GM12878 (cell line): ENCODE measurements around the gene CD27. TPM values are rescaled to one million over a fixed set of nuclear protein-coding genes. Genes with fewer than 3 reads are reported as not detected.

Experiments used
- ATAC-seq: fragments of 200-7000 bp; cut with Tn5 transposase; 3 replicates; pipeline ENCODE4 v1.9.1; 2020; ENCODE audit warnings: mild to moderate bottlenecking, moderate library complexity
- BruUV-seq: library from RNA; stranded (reverse); fragments of 400-500 nt; replicated peaks from 2 replicates; lab custom pipeline; 2021; lab: Mats Ljungman, UMichigan
- CTCF ChIA-PET: fragments of 300-600 bp; sonication (Branson Sonifier 250); formaldehyde crosslinking; extraction: SDS; loops from one replicate; lab custom pipeline; 2021; ENCODE audit warnings: inconsistent platforms; lab: Yijun Ruan, JAX
- POLR2A ChIA-PET: fragments of 350-600 bp; formaldehyde crosslinking; extraction: SDS; loops from one replicate; lab custom pipeline; 2021; ENCODE audit warnings: inconsistent platforms; lab: Charles Lee
- RAD21 ChIA-PET: fragments of 300-600 bp; sonication (Branson Sonifier 250); formaldehyde crosslinking; loops from one replicate; lab custom pipeline; 2023; ENCODE audit warnings: antibody characterized with exemption; ENCODE audit not compliant: unreplicated experiment; lab: Charles Lee
- SMC1A ChIA-PET: fragments of 300-600 bp; sonication (Branson Sonifier 250); formaldehyde crosslinking; loops from one replicate; lab custom pipeline; 2023; ENCODE audit not compliant: unreplicated experiment, uncharacterized antibody; lab: Charles Lee
- DNase-seq: peaks from one replicate; pipeline ENCODE4 v3.0.0-alpha.2; 2011; ENCODE audit warnings: low read depth, low spot score
- FAIRE-seq: peaks from 3 replicates; lab custom pipeline; 2011; peaks lifted over from hg19 to GRCh38; lab: Jason Lieb, UNC
- H2AFZ ChIP-seq: 2 replicates; pipeline ENCODE4 v1.6.0; 2011; ENCODE audit warnings: low read depth, low read length, control low read depth; ENCODE audit not compliant: control insufficient read depth
- H3K27ac ChIP-seq: 2 replicates; pipeline ENCODE4 v1.5.1; 2011; ENCODE audit warnings: control low read depth; ENCODE audit not compliant: control insufficient read depth, insufficient read depth
- H3K27me3 ChIP-seq, 2 experiments: replicated peaks in 1 of 2; 2 replicates each; pipeline versions ENCODE4 v1.6.0 to v1.6.1; 2011; ENCODE audit warnings: low read length in 1 of 2; ENCODE audit not compliant: control insufficient read depth in 2 of 2, insufficient read depth in 2 of 2
- H3K36me3 ChIP-seq, 2 experiments: 2 replicates each; pipeline ENCODE4 v1.5.1; 2011; ENCODE audit warnings: low read length in 1 of 2; ENCODE audit not compliant: control insufficient read depth in 2 of 2, insufficient read depth in 2 of 2
- H3K4me1 ChIP-seq: 2 replicates; pipeline ENCODE4 v1.6.1; 2011; ENCODE audit warnings: mild to moderate bottlenecking, low read length, moderate library complexity, mixed read lengths; ENCODE audit not compliant: control insufficient read depth, insufficient read depth
- H3K4me2 ChIP-seq: 2 replicates; pipeline ENCODE4 v1.6.0; 2011; ENCODE audit warnings: control low read depth; ENCODE audit not compliant: control insufficient read depth, insufficient read depth
- H3K4me3 ChIP-seq: fragments of 200-600 bp; sonication (generic); 2 replicates; pipeline ENCODE4 v1.5.1; 2016
- H3K79me2 ChIP-seq: 2 replicates; pipeline ENCODE4 v1.6.0; 2011; ENCODE audit warnings: low read length; ENCODE audit not compliant: control insufficient read depth, insufficient read depth
- H3K9ac ChIP-seq: 2 replicates; pipeline ENCODE4 v1.8.0; 2011; ENCODE audit warnings: low read length, control low read depth, mixed read lengths; ENCODE audit not compliant: control insufficient read depth, insufficient read depth
- H3K9me3 ChIP-seq: replicated peaks from 3 replicates; pipeline ENCODE4 v1.5.1; 2011; ENCODE audit warnings: mild to moderate bottlenecking, low read length; ENCODE audit not compliant: control insufficient read depth, insufficient read depth
- H4K20me1 ChIP-seq: 2 replicates; pipeline ENCODE4 v1.6.0; 2011; ENCODE audit not compliant: control insufficient read depth, insufficient read depth
- BCL11A ChIP-seq: IDR thresholded peaks from 2 replicates; pipeline ENCODE4 v1.6.1; 2011; ENCODE audit warnings: low read depth, low read length
- CBFB ChIP-seq: IDR thresholded peaks from 2 replicates; pipeline ENCODE4 v1.6.1; 2016; ENCODE audit warnings: antibody characterized with exemption, low read depth
- KDM1A ChIP-seq: fragments of 200-600 bp; sonication (generic); IDR thresholded peaks from 2 replicates; pipeline ENCODE4 v1.6.1; 2016; ENCODE audit warnings: borderline replicate concordance
- KLF5 ChIP-seq: fragments of 450-650 bp; IDR thresholded peaks from 2 replicates; pipeline ENCODE4 v1.6.1; 2014; ENCODE audit warnings: mild to moderate bottlenecking; ENCODE audit not compliant: partially characterized antibody
- LARP7 ChIP-seq: fragments of 450-650 bp; IDR thresholded peaks from 2 replicates; pipeline ENCODE4 v1.6.1; 2017; ENCODE audit warnings: mild to moderate bottlenecking
- MTA2 ChIP-seq: fragments of 450-650 bp; IDR thresholded peaks from 2 replicates; pipeline ENCODE4 v1.6.1; 2016; ENCODE audit warnings: low read depth, mild to moderate bottlenecking, moderate library complexity
- NBN ChIP-seq: fragments of 450-650 bp; IDR thresholded peaks from 2 replicates; pipeline ENCODE4 v1.6.1; 2016
- NR2C1 ChIP-seq: fragments of 450-650 bp; IDR thresholded peaks from 2 replicates; pipeline ENCODE4 v1.6.1; 2017; ENCODE audit warnings: antibody characterized with exemption, mild to moderate bottlenecking, moderate library complexity
- NRF1 ChIP-seq: conservative IDR thresholded peaks from 2 replicates; pipeline ENCODE4 v1.6.1; 2011; ENCODE audit warnings: mild to moderate bottlenecking, low read depth, low read length, improper control_type of control experiment
- RAD21 ChIP-seq: IDR thresholded peaks from 2 replicates; pipeline ENCODE4 v1.6.1; 2011; ENCODE audit warnings: mild to moderate bottlenecking, low read depth, low read length, moderate library complexity; ENCODE audit not compliant: insufficient read depth
- RFX5 ChIP-seq: IDR thresholded peaks from 2 replicates; pipeline ENCODE4 v1.6.1; 2011; ENCODE audit warnings: low read depth, low read length, improper control_type of control experiment
- SMAD5 ChIP-seq: IDR thresholded peaks from 2 replicates; pipeline ENCODE4 v1.6.1; 2016; ENCODE audit warnings: antibody characterized with exemption, low read depth
- SMARCA5 ChIP-seq: fragments of 450-650 bp; IDR thresholded peaks from 2 replicates; pipeline ENCODE4 v1.6.1; 2017; ENCODE audit warnings: mild to moderate bottlenecking
- SREBF2 ChIP-seq: IDR thresholded peaks from 2 replicates; pipeline ENCODE4 v1.6.1; 2012; ENCODE audit warnings: mild to moderate bottlenecking, low read length
- SRF ChIP-seq, 2 experiments: IDR thresholded peaks; 2 replicates each; pipeline ENCODE4 v1.6.1; 2011; ENCODE audit warnings: low read depth in 2 of 2, low read length in 2 of 2, mild to moderate bottlenecking in 1 of 2, moderate library complexity in 1 of 2
- SUZ12 ChIP-seq: fragments of 200-600 bp; sonication (generic); IDR thresholded peaks from one replicate; pipeline ENCODE4 v1.6.1; 2018; ENCODE audit warnings: antibody characterized with exemption, mild to moderate bottlenecking; ENCODE audit not compliant: unreplicated experiment
- TCF12 ChIP-seq: IDR thresholded peaks from 2 replicates; pipeline ENCODE4 v1.6.1; 2011; ENCODE audit warnings: low read depth, mild to moderate bottlenecking, low read length
- WGBS: methylation state at CpG from one replicate; pipeline ENCODE4 v1.1.6; 2016; ENCODE audit warnings: low lambda C conversion rate; ENCODE audit not compliant: insufficient replicate concordance, insufficient coverage; ENCODE audit errors: missing lambda C conversion rate; 5-methylcytosine and 5-hydroxymethylcytosine counted together
- in situ Hi-C: fragments of 300-500 bp; cut with MboI; formaldehyde crosslinking; loops from 9 replicates; pipeline ENCODE4 v1.14.3; 2018; ENCODE audit warnings: mixed read lengths
- intact Hi-C: fragments of 100-400 bp; cut with micrococcal nuclease; formaldehyde crosslinking; loops from one replicate; pipeline ENCODE4 v1.14.2; 2022; ENCODE audit not compliant: unreplicated experiment
- polyA plus RNA-seq, 11 experiments: library from polyadenylated mRNA; depleted of rRNA in 4 of 11; unstranded in 6 of 11; stranded (reverse) in 5 of 11; fragments of >200 nt; fragmentation: Nextera tagmentation in 4 of 11; fragmentation: Illumina TruSeq in 1 of 11; extraction: Ambion mirVana in 4 of 11; extraction: Trizol in 1 of 11; gene quantifications; 1 replicate in 1 of 11; 2 replicates in 10 of 11; pipeline versions ENCODE4 v1.2.1 to v1.2.3, GENCODE V29; 2011 to 2016; ENCODE audit warnings: inconsistent platforms in 2 of 11, missing spikeins in 2 of 11, low read depth in 1 of 11
- total RNA-seq, 4 experiments: library from RNA; depleted of rRNA in 3 of 4; stranded (reverse); fragments of >200 nt in 3 of 4; fragmentation: Illumina TruSeq in 1 of 4; extraction: Trizol in 1 of 4; gene quantifications; 2 replicates each; pipeline versions ENCODE4 v1.2.1 to v1.2.3, GENCODE V29; 2013 to 2021
- TF ChIP-seq, protein P1 (sequence below): fragments of 450-650 bp; IDR thresholded peaks from 2 replicates; pipeline ENCODE4 v1.6.1; 2014; ENCODE audit warnings: mild to moderate bottlenecking
- TF ChIP-seq, protein P2 (sequence below), 3 experiments: IDR thresholded peaks in 2 of 3; conservative IDR thresholded peaks in 1 of 3; 2 replicates each; pipeline ENCODE4 v1.5.1; 2011; ENCODE audit warnings: low read depth in 3 of 3, low read length in 3 of 3, mild to moderate bottlenecking in 3 of 3, control low read depth in 2 of 3, moderate library complexity in 2 of 3, inconsistent platforms in 1 of 3, mixed read lengths in 1 of 3; ENCODE audit not compliant: control insufficient read depth in 2 of 3, insufficient read depth in 1 of 3; ENCODE audit errors: extremely low read depth in 1 of 3
- TF ChIP-seq, protein P3 (sequence below): fragments of 450-650 bp; IDR thresholded peaks from 2 replicates; pipeline ENCODE4 v1.6.1; 2016; ENCODE audit warnings: mild to moderate bottlenecking

CD27 gene
- total and polyA plus RNA-seq, 10 of the 15 experiments (the other 5 are each of a cell fraction or from before 2014, with no cell fraction given): 4.9 to 184 (median 106) TPM

DNA sequence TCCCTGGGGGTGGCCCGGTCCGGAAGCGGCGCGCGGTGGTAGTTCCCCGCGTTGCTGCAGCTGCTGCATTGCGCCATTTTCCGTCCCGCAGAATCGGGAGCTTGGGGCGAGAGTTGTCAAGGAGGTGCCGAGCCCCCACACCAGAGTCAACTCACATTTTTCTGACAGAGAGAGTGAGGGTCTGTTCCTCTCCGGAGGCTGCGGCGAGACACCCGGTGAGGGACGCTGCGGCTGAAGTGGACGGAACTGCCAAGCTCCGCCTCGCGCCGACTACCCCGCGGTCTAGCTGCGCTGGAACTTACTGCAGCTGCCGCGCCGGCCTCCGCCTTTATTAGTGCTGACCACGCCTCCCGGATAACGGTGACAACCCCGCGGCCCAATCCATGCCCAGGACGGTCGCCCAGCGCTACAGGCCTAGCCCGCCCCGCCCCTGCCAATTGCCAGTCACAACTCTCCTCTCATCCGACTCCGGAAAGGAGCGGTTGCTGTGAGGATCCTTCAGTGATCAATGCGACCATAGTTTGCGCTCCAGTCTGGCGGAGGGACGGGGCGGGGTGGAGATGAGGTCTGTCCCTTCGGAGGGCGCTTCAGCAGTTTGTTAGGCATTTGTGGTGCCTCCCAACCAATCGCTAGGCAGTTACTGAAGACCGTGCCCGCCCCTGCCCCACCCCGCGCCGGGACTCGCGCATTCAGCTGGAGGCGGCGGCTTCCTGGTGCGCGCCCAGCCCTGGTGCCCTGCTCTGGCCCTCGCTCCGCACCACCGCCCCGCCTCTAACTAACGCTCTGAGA, 25.8 kb downstream of the CD27 start, which contains the start of gene VAMP1:
Gene VAMP1 (minus strand): TSS at position 303 of the 789 bp plus-strand sequence. CDS start 146 bp downstream, at position 157.
- H3K4me2 ChIP-seq: peak within 1 kb of the TSS; percentile 95
- no TSS peak for BruUV-seq
- DNase-seq (peak; percentile 92), FAIRE-seq (peak; percentile 7), ATAC-seq (peak; percentile 96)
- H3K27ac ChIP-seq: peak within 1 kb of the TSS; percentile 63
- no peaks in the 10 kb centered on the region for H3K9me3 ChIP-seq
- H3K4me1 ChIP-seq: peaks cover 18% of the 10 kb centered on the region
- H3K9ac ChIP-seq: peak within 1 kb of the TSS; percentile 52
- SMC1A ChIA-PET: interaction anchor here (0.7 to 4.1 kb wide), 18 partner anchors 8 to 193 kb away, joined by 3 to 27 read pairs (median 4); partner anchors contain the start of genes MRPL51 and TAPBPL
- intact Hi-C loops: loop anchor here (1.0 kb wide), 1 partner anchor 23 kb away; the partner anchor contains the start of gene MRPL51
- H3K4me3 ChIP-seq: peak within 1 kb of the TSS; percentile 99
- H3K36me3 ChIP-seq: peaks cover 3 to 8% of the 10 kb centered on the region in 2 experiments; a peak in 3 of 4 replicates
- no peaks in the 10 kb centered on the region for H3K27me3 ChIP-seq
- H3K79me2 ChIP-seq: peaks cover 46% of the 10 kb centered on the region
- RAD21 ChIA-PET: interaction anchor here (0.7 to 4.5 kb wide), 16 partner anchors 9 to 147 kb away, joined by 3 to 43 read pairs (median 6); partner anchors contain the start of genes MRPL51 and TAPBPL
- H2AFZ ChIP-seq: peak within 1 kb of the TSS; percentile 91
- 1% methylated on average over 68 of the region's 69 CpGs for WGBS
- in situ Hi-C loops: no loop called here
- H4K20me1 ChIP-seq: no peaks in the 10 kb centered on the region
- CTCF ChIA-PET: interaction anchor here (0.8 to 5.6 kb wide), 15 partner anchors 10 to 148 kb away, joined by 3 to 73 read pairs (median 4); partner anchors contain the start of genes GAPDH and TAPBPL
- POLR2A ChIA-PET: interaction anchor here (0.6 to 4.7 kb wide), 32 partner anchors 9 to 656 kb away, joined by 3 to 46 read pairs (median 4); partner anchors contain the start of genes CD27, GAPDH, IFFO1 and LPAR5
- TF ChIP-seq SMAD5 (peak; percentile 99), NBN (peak; percentile 86), CBFB (peak; percentile 98), SMARCA5 (no peak), LARP7 (peak; percentile 91), SREBF2 (peak; percentile 71), MTA2 (0 out of 2 replicates have a peak, but pooled peaks have one; percentile 35), KLF5 (peak; percentile 80), TCF12 (peak; percentile 92), RFX5 (0 out of 2 replicates have a peak, but pooled peaks have one; percentile 39), NR2C1 (no peak), RAD21 (no peak), BCL11A (no peak), KDM1A (no peak), SUZ12 (no peak), SRF (IDR thresholded peaks at IDR 0.05; ENCODE audit: low read depth in 2 of 2, low read length in 2 of 2) (no peak), NRF1 (0 out of 2 replicates have a peak, but pooled peaks have one; percentile 23)
- TF ChIP-seq, protein P1, sequence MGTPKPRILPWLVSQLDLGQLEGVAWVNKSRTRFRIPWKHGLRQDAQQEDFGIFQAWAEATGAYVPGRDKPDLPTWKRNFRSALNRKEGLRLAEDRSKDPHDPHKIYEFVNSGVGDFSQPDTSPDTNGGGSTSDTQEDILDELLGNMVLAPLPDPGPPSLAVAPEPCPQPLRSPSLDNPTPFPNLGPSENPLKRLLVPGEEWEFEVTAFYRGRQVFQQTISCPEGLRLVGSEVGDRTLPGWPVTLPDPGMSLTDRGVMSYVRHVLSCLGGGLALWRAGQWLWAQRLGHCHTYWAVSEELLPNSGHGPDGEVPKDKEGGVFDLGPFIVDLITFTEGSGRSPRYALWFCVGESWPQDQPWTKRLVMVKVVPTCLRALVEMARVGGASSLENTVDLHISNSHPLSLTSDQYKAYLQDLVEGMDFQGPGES: peak; percentile 71; the same call in 1 of the 2 replicates
- TF ChIP-seq, protein P2, sequence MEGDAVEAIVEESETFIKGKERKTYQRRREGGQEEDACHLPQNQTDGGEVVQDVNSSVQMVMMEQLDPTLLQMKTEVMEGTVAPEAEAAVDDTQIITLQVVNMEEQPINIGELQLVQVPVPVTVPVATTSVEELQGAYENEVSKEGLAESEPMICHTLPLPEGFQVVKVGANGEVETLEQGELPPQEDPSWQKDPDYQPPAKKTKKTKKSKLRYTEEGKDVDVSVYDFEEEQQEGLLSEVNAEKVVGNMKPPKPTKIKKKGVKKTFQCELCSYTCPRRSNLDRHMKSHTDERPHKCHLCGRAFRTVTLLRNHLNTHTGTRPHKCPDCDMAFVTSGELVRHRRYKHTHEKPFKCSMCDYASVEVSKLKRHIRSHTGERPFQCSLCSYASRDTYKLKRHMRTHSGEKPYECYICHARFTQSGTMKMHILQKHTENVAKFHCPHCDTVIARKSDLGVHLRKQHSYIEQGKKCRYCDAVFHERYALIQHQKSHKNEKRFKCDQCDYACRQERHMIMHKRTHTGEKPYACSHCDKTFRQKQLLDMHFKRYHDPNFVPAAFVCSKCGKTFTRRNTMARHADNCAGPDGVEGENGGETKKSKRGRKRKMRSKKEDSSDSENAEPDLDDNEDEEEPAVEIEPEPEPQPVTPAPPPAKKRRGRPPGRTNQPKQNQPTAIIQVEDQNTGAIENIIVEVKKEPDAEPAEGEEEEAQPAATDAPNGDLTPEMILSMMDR (IDR thresholded peaks at IDR 0.05 in 2 of 3, conservative IDR thresholded peaks at IDR 0.05 in 1 of 3; ENCODE audit: control insufficient read depth in 2 of 3, extremely low read depth in 1 of 3, insufficient read depth in 1 of 3, low read depth in 3 of 3, low read length in 3 of 3): no peak
- TF ChIP-seq, protein P3, sequence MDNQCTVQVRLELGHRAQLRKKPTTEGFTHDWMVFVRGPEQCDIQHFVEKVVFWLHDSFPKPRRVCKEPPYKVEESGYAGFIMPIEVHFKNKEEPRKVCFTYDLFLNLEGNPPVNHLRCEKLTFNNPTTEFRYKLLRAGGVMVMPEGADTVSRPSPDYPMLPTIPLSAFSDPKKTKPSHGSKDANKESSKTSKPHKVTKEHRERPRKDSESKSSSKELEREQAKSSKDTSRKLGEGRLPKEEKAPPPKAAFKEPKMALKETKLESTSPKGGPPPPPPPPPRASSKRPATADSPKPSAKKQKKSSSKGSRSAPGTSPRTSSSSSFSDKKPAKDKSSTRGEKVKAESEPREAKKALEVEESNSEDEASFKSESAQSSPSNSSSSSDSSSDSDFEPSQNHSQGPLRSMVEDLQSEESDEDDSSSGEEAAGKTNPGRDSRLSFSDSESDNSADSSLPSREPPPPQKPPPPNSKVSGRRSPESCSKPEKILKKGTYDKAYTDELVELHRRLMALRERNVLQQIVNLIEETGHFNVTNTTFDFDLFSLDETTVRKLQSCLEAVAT: peak; percentile 86
